Activated CD4-positive, alpha-beta T cell treated with anti-CD3 and anti-CD28 coated beads for 36 hours (primary cell): ENCODE data around the gene CLASP1. TPM values are rescaled to one million over a fixed set of nuclear protein-coding genes. Genes with fewer than 3 reads are reported as not detected.
"Not testable (repeated sequence)": the region's sequence is repeated elsewhere in the genome, so short reads cannot be mapped to it uniquely, and the experiment has no call there.

Experiments used
- ATAC-seq: fragments of 200-7000 bp; cut with Tn5 transposase; one replicate; pipeline ENCODE4 v1.10.0; 2021; ENCODE audit warnings: mild to moderate bottlenecking, moderate library complexity
- CTCF ChIA-PET: fragments of 350-600 bp; sonication (Branson Sonifier 250); formaldehyde crosslinking; loops from one replicate; lab custom pipeline; 2021; ENCODE audit warnings: antibody characterized with exemption; lab: Charles Lee
- POLR2A ChIA-PET: fragments of 350-600 bp; sonication (Branson Sonifier 250); formaldehyde crosslinking; loops from one replicate; lab custom pipeline; 2021; ENCODE audit warnings: antibody characterized with exemption, inconsistent platforms; lab: Charles Lee
- DNase-seq: peaks from one replicate; pipeline ENCODE4 v3.0.0-alpha.2; 2020
- H3K27ac Mint-ChIP-seq: one replicate; pipeline ENCODE4 v1.8.0; 2021; ENCODE audit warnings: mixed read lengths
- H3K27me3 Mint-ChIP-seq: one replicate; pipeline ENCODE4 v1.8.0; 2021; ENCODE audit warnings: mixed read lengths
- H3K36me3 Mint-ChIP-seq: one replicate; pipeline ENCODE4 v1.8.0; 2021; ENCODE audit warnings: low read depth, mixed read lengths
- H3K4me1 Mint-ChIP-seq: one replicate; pipeline ENCODE4 v1.8.0; 2021; ENCODE audit warnings: mixed read lengths
- H3K4me3 Mint-ChIP-seq: one replicate; pipeline ENCODE4 v1.8.0; 2021; ENCODE audit warnings: mild to moderate bottlenecking, moderate library complexity, mixed read lengths
- H3K9me3 Mint-ChIP-seq: one replicate; pipeline ENCODE4 v1.8.0; 2021; ENCODE audit warnings: low read depth, mixed read lengths
- intact Hi-C, 2 experiments: fragments of 100-400 bp; cut with DNase I in 1 of 2; cut with micrococcal nuclease in 1 of 2; formaldehyde crosslinking; loops; one replicate each; pipeline versions ENCODE4 v1.14.2 to v1.15.1; 2022 to 2024; cut with DNase I, micrococcal nuclease
- total RNA-seq, 2 experiments: library from RNA; stranded (reverse); gene quantifications; one replicate each; pipeline ENCODE4 v1.2.3, GENCODE V29; 2021

CLASP1 gene
- total RNA-seq = 10 to 100 TPM; 56.8 to 75.6 TPM

DNA sequence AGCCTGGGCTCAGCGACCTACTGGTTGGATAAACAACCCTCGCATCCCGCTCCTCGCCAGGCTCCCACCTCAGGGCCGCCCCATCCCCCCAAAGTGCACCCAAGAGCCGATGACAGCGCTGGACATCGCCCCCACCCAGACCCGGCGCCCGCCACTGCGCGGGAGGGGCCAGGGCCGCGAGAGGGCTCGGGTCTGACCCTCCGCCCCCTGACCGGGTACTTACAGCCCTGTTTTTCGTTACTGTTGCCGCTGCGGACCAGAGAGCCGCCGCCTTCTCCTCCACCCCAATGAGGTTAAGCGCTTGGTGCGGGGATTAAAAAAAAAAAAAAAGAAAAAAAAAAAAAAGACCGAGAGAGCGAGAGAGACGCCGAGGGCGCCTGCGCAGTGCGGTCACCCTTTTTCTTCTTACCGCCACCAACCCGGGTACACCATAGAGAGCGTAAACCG, at the start of gene CLASP1:
Gene CLASP1 (minus strand): TSS at position 314 of the 447 bp plus-strand sequence. CDS start 43,567 bp downstream, outside the sequence.
- H3K4me1 Mint-ChIP-seq = peaks cover 56% of the 10 kb centered on the region
- peak; percentile 67 for DNase-seq
- intact Hi-C loops = loop anchor here (1.0 to 5.0 kb wide), 8 partner anchors 50 to 247 kb away; partner anchors contain the start of genes RNU4ATAC (in 2 of the 2), NIFK (in 1 of the 2) and TSN (in 1 of the 2)
- ChIA-PET POLR2A (interaction anchor here (0.6 to 4.0 kb wide), 10 partner anchors 32 to 308 kb away, joined by 3 to 84 read pairs (median 4); partner anchors contain the start of genes NIFK and RNU4ATAC), CTCF (interaction anchor here (0.6 to 4.1 kb wide), 6 partner anchors 9 to 474 kb away, joined by 3 to 22 read pairs (median 6); partner anchors contain the start of gene RNU4ATAC)
- H3K9me3 Mint-ChIP-seq = no peaks in the 10 kb centered on the region
- peak within 1 kb of the TSS; percentile 89 for H3K4me3 Mint-ChIP-seq
- peaks cover 51% of the 10 kb centered on the region for H3K36me3 Mint-ChIP-seq
- peak within 1 kb of the TSS; percentile 100 for H3K27ac Mint-ChIP-seq
- no peaks in the 10 kb centered on the region for H3K27me3 Mint-ChIP-seq
- no peak for ATAC-seq

DNA sequence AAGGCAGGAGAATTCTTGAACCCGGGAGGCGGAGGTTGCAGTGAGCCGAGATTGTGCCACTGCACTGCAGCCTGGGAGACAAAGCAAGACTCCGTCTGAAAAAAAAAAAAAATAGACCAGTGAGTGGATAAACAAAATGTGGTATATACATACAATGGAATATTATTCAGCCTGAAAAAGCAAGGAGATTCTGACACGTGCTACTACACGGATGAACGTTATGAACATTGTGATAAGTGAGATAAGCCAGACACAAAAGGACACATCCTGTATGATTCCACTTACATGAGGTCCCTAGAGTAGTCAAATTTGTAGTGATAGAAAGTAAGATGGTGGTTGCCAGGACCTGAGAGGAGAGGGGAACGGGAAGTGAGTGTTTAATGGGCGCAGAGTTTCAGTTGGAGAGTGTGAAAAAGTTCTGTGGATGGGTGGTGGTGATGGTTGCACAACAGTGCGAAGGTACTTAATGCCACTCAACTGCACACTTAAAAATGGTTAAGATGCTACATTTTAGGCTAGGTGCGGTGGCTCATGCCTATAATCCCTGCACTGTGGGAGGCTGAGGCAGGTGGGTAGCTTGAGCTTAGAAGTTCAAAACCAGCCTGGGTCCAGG, 49.2 kb upstream of the CLASP1 start:
- ChIA-PET CTCF (interaction anchor here (1.0 to 1.8 kb wide), 4 partner anchors 25 to 170 kb away, joined by 3 to 8 read pairs (median 5); partner anchors contain the start of gene RNU4ATAC), POLR2A (interaction anchor here (1.8 to 4.2 kb wide), 3 partner anchors 23 to 167 kb away, joined by 9 to 55 read pairs (median 52); partner anchors contain the start of genes CLASP1 and RNU4ATAC)
- peak overlapping the region; percentile 76 for H3K27ac Mint-ChIP-seq
- no peaks in the 10 kb centered on the region for H3K27me3 Mint-ChIP-seq
- H3K9me3 Mint-ChIP-seq = no peaks in the 10 kb centered on the region
- no peak overlapping the region for H3K4me3 Mint-ChIP-seq
- peak; percentile 28 for DNase-seq
- intact Hi-C loops = loop anchor here in 1 of 2 experiments (2.0 kb wide), 1 partner anchor 38 kb away; the partner anchor contains the start of gene NIFK
- no peaks in the 10 kb centered on the region for H3K36me3 Mint-ChIP-seq
- H3K4me1 Mint-ChIP-seq = peaks cover 44% of the 10 kb centered on the region
- peak; percentile 17 for ATAC-seq

- H3K27ac Mint-ChIP-seq = no peak overlapping the region
- H3K4me1 Mint-ChIP-seq = peaks cover 44% of the 10 kb centered on the region
- intact Hi-C loops = no loop called here
- CTCF ChIA-PET = interaction anchor here (0.6 kb wide), 1 partner anchor 524 kb away, joined by 3 read pairs; no protein-coding TSS in a partner anchor
- POLR2A ChIA-PET = interaction anchor here (0.6 kb wide), 1 partner anchor 14 kb away, joined by 3 read pairs; no protein-coding TSS in a partner anchor
- H3K4me3 Mint-ChIP-seq = no peak overlapping the region
- H3K36me3 Mint-ChIP-seq = no peaks in the 10 kb centered on the region
- DNase-seq (no peak), ATAC-seq (no peak)
- H3K27me3 Mint-ChIP-seq = no peaks in the 10 kb centered on the region
- H3K9me3 Mint-ChIP-seq = no peaks in the 10 kb centered on the region
Measured at GRCh38 chr2:121697108-121697631, 47.9 kb upstream of the CLASP1 start.

GRCh38 chr2:121696410-121696930, 47.2 kb upstream of the CLASP1 start:
- no peak for DNase-seq
- intact Hi-C loops = no loop called here
- Mint-ChIP-seq H3K27ac (no peak overlapping the region), H3K4me3 (no peak overlapping the region), H3K27me3 (no peaks in the 10 kb centered on the region), H3K9me3 (no peaks in the 10 kb centered on the region), H3K4me1 (peaks cover 38% of the 10 kb centered on the region), H3K36me3 (no peaks in the 10 kb centered on the region)
- ChIA-PET POLR2A (interaction anchor here (0.6 kb wide), 2 partner anchors 13 to 48 kb away, joined by 3 read pairs; no protein-coding TSS in a partner anchor), CTCF (interaction anchor here (0.6 kb wide), 1 partner anchor 523 kb away, joined by 3 read pairs; no protein-coding TSS in a partner anchor)
- no peak for ATAC-seq

DNA sequence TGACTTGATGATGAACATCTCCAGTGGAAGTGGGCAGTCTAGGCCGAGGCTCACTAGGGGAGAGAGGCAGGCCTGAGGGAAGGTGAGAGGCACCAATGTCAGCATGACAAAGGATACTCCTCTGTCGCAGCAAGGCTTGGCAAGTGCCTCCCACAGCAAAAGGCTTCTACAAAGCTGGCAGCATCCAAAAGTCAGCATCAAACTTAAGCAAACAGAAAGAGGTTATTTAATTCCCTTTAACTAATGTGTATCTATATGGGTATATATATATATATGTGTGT, 45.8 kb upstream of the CLASP1 start:
- CTCF ChIA-PET = interaction anchor here (0.8 kb wide), 1 partner anchor 176 kb away, joined by 3 read pairs; no protein-coding TSS in a partner anchor
- ATAC-seq (no peak), DNase-seq (no peak)
- no peak overlapping the region for H3K27ac Mint-ChIP-seq
- intact Hi-C loops = no loop called here
- H3K36me3 Mint-ChIP-seq = no peaks in the 10 kb centered on the region
- no peaks in the 10 kb centered on the region for H3K27me3 Mint-ChIP-seq
- no peaks in the 10 kb centered on the region for H3K9me3 Mint-ChIP-seq
- no peak overlapping the region for H3K4me3 Mint-ChIP-seq
- H3K4me1 Mint-ChIP-seq = peaks cover 25% of the 10 kb centered on the region
- POLR2A ChIA-PET = no interaction called here

GRCh38 chr2:121694398-121695170, 45.3 kb upstream of the CLASP1 start:
- intact Hi-C loops = no loop called here
- ATAC-seq (no peak), DNase-seq (no peak)
- no peaks in the 10 kb centered on the region for H3K9me3 Mint-ChIP-seq
- no peak overlapping the region for H3K4me3 Mint-ChIP-seq
- POLR2A ChIA-PET = no interaction called here
- CTCF ChIA-PET = interaction anchor here (0.6 kb wide), 1 partner anchor 25 kb away, joined by 4 read pairs; no protein-coding TSS in a partner anchor
- H3K36me3 Mint-ChIP-seq = no peaks in the 10 kb centered on the region
- no peaks in the 10 kb centered on the region for H3K27me3 Mint-ChIP-seq
- H3K27ac Mint-ChIP-seq = no peak overlapping the region
- peaks cover 20% of the 10 kb centered on the region for H3K4me1 Mint-ChIP-seq

DNA sequence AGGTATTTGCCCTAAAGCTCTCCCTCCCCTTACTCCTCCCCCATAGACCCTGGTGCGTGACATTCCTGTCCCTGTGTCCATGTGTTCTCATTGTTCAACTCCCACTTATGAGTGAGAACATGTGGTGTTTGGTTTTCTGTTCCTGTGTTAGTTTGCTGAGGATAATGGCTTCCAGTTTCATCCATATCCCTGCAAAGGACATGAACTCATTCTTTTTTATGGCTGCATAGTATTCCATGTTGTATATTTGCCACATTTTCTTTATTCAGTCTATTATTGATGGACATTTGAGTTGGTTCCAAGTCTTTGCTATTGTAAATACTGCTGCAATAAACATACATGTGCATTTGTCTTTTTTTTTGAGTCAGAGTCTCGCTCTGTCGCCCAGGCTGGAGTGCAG, 41.3 kb upstream of the CLASP1 start:
- DNase-seq, H3K4me1 Mint-ChIP-seq, H3K36me3 Mint-ChIP-seq, H3K4me3 Mint-ChIP-seq, ATAC-seq, intact Hi-C loops, H3K27ac Mint-ChIP-seq, H3K9me3 Mint-ChIP-seq, H3K27me3 Mint-ChIP-seq, POLR2A ChIA-PET: not testable (repeated sequence)
- CTCF ChIA-PET = interaction anchor here (0.7 to 1.1 kb wide), 2 partner anchors 132 to 1137 kb away, joined by 3 to 4 read pairs; no protein-coding TSS in a partner anchor

DNA sequence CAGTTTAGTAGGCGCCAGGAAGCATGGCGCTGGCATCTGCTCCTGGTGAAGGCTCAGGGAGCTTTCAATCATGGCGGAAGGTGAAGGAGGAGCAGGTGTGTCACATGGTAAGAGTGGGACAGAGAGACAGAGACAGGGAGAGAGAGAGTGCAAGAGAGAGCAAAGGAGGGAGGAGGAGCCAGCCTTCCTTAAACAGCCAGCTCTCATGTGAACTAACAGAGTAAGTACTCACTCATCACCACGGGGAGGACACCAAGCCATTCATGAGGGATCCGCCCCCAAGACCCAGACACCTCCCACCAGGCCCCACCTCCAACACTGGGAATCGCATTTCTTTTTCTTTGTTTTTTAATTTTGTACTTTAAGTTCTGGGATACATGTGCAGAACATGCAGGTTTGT, 40.8 kb upstream of the CLASP1 start:
- Mint-ChIP-seq H3K27me3 (no peaks in the 10 kb centered on the region), H3K27ac (no peak overlapping the region), H3K4me1 (no peaks in the 10 kb centered on the region), H3K4me3 (no peak overlapping the region), H3K9me3 (no peaks in the 10 kb centered on the region), H3K36me3 (no peaks in the 10 kb centered on the region)
- no peak for ATAC-seq
- no peak for DNase-seq
- intact Hi-C loops = no loop called here
- ChIA-PET CTCF (interaction anchor here (1.1 kb wide), 1 partner anchor 132 kb away, joined by 4 read pairs; no protein-coding TSS in a partner anchor), POLR2A (no interaction called here)

DNA sequence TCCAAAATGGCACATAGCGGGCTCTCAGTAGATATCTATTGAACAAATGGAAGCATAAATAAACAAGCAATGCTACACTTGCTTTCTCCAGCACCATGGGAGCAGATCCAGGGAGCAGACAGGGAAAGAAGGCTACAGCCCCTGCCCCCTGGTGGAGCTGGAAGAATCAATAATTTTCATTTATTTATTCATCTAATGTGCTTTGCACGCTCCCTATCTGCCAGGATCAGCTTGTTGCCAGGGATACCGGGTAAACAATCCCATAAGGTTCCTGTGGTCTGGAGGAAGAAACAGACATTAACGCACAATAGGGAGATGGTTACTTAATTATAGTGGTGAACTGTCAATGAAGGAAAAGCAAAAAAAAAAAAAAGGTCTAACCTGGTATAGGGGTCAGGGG, 40.1 kb upstream of the CLASP1 start:
- Mint-ChIP-seq H3K27me3 (no peaks in the 10 kb centered on the region), H3K36me3 (no peaks in the 10 kb centered on the region), H3K4me1 (no peaks in the 10 kb centered on the region), H3K9me3 (peaks cover under 1% of the 10 kb centered on the region), H3K27ac (no peak overlapping the region), H3K4me3 (no peak overlapping the region)
- POLR2A ChIA-PET = interaction anchor here (0.7 kb wide), 1 partner anchor 32 kb away, joined by 3 read pairs; no protein-coding TSS in a partner anchor
- DNase-seq (no peak), ATAC-seq (no peak)
- intact Hi-C loops = no loop called here
- CTCF ChIA-PET = interaction anchor here (1.1 kb wide), 1 partner anchor 131 kb away, joined by 4 read pairs; no protein-coding TSS in a partner anchor

DNA sequence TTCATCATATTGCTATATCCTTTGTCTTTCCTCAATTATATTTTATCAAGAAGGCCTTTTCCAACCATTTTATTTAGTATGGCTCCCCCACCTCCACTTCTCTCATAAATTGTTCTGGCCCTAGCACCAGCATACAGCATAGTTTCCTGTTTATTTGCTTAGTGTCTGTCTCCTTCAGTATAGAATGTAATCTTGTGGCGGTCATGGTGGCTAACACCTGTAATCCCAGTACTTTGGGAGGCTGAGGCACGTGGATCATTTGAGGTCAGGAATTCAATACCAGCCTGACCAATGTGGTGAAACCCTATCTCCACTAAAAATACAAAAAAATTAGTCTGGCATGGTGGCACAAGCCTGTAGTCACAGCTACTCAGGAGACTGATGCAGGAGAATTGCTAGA, 39.6 kb upstream of the CLASP1 start:
- no peaks in the 10 kb centered on the region for H3K4me1 Mint-ChIP-seq
- H3K27ac Mint-ChIP-seq = no peak overlapping the region
- DNase-seq (no peak), ATAC-seq (no peak)
- ChIA-PET CTCF (no interaction called here), POLR2A (interaction anchor here (0.7 kb wide), 1 partner anchor 33 kb away, joined by 3 read pairs; no protein-coding TSS in a partner anchor)
- peaks cover 6% of the 10 kb centered on the region for H3K9me3 Mint-ChIP-seq
- no peak overlapping the region for H3K4me3 Mint-ChIP-seq
- intact Hi-C loops = no loop called here
- H3K27me3 Mint-ChIP-seq = no peaks in the 10 kb centered on the region
- no peaks in the 10 kb centered on the region for H3K36me3 Mint-ChIP-seq
